Activated CD4-positive, alpha-beta T cell treated with anti-CD3 and anti-CD28 coated beads, Interleukin-2, amount 50 U/mL, for 1 hour (primary cell): Measurements from ENCODE around the gene ZXDC.

Source experiments
- DNase-seq: peaks from one replicate; pipeline ENCODE4 v3.0.0-alpha.2; 2020

Gene ZXDC, protein sequence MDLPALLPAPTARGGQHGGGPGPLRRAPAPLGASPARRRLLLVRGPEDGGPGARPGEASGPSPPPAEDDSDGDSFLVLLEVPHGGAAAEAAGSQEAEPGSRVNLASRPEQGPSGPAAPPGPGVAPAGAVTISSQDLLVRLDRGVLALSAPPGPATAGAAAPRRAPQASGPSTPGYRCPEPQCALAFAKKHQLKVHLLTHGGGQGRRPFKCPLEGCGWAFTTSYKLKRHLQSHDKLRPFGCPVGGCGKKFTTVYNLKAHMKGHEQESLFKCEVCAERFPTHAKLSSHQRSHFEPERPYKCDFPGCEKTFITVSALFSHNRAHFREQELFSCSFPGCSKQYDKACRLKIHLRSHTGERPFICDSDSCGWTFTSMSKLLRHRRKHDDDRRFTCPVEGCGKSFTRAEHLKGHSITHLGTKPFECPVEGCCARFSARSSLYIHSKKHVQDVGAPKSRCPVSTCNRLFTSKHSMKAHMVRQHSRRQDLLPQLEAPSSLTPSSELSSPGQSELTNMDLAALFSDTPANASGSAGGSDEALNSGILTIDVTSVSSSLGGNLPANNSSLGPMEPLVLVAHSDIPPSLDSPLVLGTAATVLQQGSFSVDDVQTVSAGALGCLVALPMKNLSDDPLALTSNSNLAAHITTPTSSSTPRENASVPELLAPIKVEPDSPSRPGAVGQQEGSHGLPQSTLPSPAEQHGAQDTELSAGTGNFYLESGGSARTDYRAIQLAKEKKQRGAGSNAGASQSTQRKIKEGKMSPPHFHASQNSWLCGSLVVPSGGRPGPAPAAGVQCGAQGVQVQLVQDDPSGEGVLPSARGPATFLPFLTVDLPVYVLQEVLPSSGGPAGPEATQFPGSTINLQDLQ

DNA sequence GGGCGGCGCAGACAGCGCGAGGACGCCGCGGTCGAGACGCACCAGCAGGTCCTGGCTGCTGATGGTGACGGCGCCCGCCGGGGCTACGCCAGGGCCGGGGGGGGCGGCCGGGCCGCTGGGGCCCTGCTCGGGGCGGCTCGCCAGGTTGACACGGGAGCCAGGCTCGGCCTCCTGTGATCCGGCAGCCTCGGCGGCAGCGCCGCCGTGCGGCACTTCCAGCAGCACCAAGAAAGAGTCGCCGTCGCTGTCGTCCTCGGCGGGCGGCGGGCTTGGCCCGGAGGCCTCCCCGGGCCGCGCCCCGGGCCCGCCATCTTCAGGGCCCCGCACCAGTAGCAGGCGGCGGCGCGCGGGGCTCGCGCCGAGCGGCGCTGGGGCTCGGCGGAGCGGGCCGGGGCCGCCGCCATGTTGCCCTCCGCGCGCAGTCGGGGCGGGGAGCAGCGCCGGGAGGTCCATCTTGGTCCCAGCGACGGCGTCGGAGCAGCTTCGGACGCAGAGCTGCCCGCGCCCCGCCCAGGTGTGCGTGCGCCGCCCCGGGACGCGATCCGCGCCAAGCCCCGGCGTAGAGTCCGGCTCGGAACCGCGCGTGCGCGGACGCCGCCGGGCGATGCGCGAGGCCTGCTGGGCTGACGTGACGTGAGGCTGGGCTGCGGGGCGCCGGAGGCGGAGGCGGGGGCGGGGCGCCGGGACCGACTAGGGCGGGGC, at the start of gene ZXDC:
Gene ZXDC (minus strand): TSS at position 479 of the 702 bp plus-strand sequence. CDS start 26 bp downstream, at position 453.
- DNase-seq, result peak; percentile 90

DNA sequence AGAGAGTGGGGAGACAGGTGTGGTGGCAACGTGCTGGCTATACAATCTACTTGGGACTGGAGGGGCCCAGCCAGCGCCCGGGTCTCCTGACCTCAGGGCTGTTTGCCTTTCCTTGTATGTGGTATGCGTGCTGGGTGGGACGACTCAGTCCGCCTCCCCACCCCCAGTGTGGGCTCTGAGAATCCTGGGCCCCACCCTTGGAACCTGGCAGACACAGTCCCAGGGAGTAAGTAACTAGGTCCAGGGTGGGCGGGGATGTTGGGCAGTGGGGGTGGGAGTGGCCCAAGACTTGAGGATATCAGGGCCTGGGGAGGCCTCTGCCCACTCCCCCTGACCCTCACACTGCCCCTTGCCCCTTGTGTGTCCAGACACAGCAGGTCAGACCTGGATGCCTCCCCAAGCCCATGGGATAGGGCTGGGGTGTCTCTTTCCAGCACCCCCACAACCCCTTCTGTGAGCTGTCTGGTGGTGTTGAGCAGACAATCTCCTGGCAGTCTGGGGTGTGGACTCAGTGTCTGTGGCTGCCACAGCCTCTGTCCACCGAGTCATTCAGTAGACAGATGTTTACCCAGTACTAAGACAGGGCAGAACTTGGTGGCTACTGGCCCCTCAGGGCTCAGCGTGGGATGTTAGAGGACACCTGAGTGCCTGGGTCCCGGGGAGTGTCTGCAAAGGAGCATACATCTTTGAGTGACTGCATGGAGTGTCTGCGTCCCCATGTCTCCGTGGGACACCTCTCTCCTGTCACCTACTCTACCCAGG, 49.6 kb upstream of the ZXDC start:
- DNase-seq, result no peak

DNA sequence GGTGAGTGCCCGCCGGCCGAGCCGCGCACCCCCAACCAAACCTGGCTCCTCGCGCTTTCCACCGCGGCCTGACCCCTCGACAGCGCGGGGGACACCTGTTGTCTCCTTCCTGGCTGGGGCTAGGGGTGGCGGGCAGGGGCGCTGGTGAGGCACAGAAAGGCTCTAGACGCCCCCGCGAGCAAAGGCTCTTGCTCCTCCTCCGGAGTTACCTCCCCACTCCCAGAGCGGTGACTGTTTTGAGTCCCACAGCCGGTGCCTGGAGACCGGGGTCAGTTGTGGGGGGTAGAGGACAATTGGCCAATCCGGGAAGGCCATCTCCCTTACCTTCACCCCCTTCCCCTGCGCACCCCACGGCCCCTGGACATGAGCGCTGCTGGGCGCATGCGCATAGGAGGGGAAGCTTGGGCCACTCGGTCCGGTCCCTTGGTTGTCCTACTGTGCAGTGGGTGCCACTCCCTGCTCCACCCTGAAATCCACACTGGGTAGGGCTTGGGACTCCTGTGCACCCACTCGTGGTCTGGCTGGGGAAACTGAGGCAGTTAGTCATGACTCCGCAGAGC, 48.8 kb upstream of the ZXDC start:
- no peak for DNase-seq

DNA sequence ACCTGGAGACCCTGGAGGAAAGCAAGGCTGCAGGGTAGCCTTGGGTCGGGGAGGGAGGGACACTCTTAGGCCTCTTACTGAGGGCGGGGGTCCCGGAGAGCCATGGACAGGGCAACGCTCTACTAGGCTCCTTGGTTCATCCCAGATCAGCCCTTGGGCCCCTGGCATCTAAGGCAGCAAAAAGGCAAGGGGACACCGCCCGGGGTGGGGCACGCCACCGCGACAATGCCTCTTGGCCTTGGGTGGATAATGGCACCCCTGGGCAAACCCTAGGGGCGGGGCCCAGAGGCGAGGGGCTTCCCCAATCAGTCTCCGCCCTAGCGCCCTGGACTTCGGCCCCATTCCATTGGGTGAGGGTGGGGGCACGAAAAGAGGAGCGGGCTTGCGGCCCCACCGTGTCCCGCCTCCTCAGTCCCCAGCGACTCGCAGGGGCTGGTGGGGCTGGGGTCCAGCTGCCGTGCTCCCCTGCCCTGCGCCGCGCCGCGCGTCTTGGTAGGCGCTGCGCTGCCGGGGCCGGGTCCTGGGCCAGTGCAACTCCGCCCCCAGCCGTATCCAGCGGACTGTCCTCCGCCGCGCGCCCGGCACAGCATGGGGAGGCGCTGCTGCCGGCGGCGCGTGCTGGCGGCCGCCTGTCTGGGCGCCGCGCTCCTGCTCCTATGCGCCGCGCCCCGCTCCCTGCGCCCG, 48.2 kb upstream of the ZXDC start, which contains the start of gene CHST13:
Gene CHST13 (plus strand): TSS at position 411 of the 684 bp plus-strand sequence. CDS start 178 bp downstream, at position 589.
- DNase-seq, result no peak

DNA sequence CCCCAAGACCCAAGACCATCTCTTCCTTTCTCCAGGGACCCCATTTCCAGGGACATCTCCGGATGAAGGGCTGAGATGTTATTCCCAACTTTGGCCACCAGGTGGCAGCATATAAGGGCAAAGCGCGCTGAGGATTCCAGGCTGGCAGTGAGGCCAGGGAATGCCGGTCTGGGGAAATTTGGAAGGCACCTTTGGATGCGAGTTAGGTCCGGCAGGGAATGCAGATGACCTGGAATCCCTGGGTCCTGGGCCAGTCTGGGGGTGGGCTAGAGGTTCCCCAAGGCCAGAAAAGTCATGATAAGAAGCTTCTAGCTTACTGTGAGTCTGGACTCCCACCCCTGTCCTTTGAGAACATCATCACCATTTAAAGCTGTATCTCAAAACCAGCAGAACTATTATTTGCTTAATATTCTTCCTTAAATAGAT, 46.7 kb upstream of the ZXDC start:
- peak; percentile 32 for DNase-seq

DNA sequence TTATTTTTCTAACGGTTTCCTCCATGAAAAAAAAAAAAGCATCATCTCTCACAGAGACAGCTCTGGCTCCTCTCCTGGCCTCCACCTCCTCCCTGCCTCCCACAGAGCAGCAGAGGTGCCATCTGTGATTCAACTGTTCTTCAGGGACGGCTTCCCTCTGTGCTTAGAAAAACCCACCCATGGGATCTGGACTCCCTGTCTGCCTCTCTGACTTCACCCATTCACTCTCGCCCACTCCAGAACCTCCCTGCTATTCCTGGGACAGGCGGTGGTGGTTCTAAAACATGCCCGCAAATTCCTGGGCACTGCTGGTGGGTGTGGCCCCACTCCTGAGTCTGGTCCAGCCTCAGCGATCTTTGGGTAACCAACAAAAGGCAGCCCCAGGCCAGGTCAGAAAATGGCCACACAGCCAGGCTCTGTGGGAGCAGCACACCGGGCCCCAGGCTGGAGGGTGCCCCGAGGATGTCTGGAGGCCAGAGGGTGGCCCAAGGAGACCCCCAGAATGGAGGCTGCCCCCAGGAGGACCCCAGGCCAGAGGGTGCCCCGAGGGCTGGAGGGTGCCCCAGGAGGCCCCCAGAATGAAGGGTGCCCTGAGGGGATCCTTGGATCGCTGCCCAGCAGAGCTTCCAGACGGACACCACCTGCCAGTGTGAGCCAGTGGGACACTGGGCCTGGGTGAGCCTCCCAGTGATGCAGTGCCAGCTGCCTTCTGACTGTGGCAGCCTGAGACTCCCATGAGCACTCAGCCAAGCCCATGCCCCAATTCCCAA, 45.6 kb upstream of the ZXDC start:
- DNase-seq, result no peak

DNA sequence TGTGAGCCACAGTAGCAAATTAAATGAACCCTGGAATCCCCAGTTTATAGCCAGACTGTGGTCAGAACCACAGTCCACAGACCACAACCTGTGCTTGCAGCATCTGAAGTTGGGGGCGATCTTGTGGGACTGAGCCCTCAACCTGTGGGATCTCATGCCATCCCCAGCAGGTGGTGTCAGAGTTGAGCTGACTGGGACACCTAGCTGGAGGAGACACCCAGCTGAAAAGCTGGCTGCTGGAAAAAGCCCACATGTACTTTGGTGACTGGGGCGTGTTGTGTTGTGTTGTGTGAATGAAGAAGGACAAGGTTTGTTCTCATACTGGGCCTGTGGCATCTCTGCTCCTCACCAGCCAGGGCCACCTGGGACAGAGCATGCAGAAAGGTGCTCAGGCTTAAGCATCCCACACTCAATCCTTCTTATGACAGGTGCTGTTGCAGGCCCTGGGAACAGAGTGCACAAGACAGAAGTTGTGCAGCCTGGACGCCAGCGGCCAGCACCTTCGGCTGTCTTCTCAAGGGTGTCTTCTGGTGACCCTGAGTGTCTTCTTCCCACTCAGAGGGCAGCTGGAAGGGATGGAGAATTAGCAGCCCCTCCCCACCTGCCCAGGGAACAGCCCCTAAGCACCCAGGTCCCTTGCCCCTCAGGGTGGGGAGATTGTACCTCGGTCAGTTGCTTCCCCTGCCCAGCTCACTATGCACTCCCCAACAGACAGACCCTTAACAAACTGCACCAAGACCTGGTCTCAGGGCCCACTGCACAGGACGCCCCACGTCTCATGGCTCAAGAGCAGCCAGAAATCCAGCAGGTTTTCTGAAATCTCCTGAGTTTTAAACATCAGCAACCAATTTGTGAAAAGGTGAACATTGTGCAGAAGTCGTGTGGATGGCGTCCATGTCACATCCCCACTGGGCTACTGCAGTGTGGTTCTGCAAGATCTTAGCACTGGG, 44.1 kb upstream of the ZXDC start:
- DNase-seq, result no peak

DNA sequence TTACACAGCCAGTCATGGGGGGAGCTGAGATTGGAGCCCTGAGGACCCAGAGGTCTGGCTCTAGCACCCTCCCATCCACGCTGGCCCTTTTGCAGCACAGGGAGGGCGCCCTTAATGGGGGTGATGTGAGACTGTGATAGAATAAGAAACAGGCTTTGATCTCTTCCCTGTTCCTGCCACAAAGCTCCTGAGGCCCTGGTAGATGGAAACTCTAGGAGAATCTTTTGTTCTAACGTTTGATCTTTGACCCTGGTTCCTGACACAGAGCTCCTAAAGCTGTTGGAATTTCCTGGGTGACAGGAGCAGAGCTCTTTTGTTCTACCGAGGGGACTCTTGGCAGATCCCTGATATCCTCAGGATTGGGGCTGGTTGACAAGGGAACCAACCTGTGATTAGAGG, 43.1 kb upstream of the ZXDC start:
- DNase-seq, result no peak

DNA sequence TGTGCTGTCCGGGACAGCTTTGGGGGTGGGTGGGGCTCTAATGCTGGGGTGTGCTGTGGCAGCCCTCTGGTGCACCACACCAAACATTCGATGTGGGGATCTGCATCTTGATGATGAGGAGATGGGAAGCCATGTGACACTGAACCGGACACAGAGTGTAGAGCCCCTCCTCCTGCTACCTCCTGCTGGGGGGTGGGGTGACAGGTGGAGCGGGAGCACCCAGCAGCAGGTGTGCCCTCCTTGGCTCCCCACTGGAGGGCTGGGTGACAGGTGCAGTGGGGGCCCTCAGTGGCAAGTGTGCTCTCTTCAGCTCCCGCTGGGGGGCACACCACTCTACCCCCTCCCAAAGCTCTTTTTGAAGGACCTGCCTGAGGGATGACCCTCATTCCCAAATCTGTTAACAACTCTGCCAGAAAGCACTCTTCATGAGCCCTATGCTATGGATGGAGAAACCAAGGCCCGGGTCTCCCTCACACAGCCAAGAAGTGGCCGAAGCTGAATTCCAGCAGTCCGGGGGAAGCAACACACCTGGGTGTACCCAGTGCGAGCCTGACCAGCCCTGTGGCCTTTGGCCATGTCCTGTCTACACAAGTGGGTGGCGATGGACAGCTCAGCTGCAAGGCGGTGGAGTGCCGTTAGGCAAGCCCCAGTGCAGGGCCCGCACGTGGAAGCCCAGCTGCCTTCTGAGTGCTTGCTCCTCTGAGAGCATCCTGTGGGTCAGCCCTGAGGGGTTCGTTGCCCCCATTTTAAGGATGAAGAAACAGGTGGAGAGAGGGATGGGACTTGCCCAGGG, 42.5 kb upstream of the ZXDC start:
- no peak for DNase-seq

DNA sequence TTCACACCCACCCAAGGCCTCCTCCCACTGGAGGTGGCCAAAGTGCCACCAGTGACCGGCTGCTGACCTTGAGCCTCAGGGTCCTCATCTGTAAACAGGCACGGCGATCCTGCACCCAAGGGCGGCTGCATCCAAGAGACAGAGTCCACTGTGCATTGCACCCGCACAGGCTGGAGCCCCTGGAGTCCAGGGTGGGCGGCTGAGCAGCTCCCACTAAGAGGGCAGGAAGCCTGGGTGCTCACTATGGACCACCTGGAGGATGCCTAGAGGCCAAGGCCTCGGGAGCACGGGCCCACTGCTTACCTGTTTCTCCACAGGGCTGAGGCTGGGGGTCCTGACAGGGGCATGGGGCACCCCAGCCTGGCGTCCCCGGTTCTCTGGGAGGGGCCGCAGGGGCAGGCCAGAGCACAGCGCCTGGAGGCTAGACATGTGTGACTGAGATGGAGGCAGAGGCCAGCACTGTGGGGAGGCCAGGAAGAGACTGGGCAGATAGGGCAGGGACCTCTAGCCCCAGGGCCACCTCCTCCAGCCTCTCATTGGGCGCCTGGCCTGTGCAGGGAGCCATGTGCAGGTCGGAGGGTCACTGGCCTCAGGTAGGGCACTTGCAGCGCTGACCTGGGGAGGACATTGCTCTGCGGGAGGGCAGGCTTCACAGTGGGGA, 41.7 kb upstream of the ZXDC start, which contains the start of gene UROC1:
Gene UROC1 (minus strand): TSS at position 483 of the 661 bp plus-strand sequence. CDS start 54 bp downstream, at position 429.
- DNase-seq, result no peak

DNA sequence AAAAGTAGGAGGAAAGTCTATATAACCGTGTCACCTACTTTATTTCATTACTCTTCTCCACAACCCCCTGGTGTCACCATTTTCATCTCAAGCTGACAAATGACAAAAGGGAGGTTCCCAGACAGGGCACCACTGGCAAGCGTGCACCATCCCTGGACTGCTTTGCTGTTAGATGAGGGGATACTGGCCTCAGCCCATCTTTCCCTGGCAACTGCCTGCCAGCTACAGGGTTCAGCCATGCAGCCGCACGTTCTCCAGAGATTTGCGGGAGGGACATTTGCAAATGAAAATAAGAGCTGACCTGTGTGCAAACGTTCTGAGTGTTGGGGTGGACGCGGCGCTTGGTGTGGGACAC, 41.2 kb upstream of the ZXDC start:
- DNase-seq, result no peak

DNA sequence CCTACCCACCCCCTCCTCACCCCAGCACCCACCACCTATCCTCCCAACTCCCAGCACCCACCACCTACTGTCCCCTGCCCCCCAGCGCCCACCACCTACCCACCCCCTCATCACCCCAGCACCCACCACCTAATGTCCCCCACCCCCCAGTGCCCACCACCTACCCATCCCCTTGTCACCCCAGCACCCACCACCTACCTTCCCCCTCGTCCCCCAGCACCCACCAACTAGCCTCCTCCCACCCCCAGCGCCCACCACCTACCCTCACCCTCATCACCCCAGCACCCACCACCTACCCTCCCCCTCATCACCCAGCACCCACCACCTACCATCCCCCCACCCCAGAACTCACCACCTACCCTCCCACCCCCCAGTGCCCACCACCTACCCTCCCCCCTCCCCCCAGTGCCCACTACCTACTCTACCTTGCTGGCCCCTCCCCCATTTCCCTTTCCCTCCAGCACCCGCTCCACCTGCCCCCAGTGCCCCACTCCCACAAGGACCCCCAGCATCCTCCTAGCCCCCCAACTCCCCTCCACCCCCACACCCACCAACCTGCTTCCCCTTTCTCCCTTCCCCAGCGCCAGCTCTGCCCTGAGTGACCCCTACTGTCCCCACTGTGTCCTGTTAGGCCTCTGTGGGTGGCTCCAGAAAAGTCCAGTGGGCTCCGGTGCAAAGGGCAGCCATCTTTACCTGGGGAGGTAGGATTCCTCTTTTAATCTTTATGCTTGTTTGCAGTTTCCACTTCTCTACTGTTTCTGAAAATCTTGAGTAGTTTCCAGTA, 40.7 kb upstream of the ZXDC start:
- no peak for DNase-seq

DNA sequence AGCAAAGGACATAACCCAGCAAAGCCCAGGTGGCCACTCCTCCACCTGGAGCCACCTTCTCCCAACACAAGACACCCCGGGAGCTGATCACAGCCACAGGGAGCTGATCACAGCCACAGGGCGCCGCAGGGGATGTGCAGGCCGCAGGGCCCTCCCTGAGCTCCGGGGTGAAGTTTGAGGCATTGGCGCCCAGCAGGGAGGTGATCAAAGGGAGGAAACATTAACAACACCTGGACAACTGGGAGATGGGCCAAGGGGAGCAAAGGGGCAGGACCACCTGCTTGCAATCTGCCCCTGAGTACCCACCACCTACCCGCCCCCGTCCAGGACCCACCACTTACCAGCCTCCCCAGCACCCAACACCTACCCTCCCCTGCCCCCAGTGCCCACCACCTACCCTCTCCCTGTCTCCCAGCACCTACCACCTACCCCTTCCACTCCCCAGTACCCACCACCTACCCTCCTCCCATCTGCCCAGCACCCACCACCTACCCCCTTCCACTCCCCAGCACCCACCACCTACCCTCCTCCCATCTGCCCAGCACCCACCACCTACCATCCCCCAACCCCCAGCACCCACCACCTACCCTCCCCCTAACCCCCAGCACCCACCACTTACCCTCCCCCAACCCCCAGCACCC, 39.5 kb upstream of the ZXDC start:
- DNase-seq, result no peak

DNA sequence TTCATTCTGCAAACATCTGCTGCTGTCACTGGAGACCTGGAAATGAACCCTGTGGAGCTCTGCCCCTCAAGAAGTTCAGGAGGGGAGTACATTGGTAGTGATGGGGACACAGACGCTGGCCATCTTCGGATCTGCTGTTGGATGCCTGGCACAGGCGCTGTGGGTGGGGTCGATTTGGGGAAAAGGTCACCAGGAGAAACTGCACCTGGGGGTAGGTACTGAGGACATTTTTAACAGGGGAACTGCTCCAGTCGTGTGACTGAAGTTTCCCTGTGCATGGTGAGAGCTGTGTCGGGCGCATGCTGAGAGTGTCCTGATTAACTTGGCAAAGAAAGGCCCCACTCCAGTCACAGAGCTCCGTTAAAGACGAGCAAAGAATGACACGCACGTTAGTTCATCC, 38.5 kb upstream of the ZXDC start:
- DNase-seq, result no peak

DNA sequence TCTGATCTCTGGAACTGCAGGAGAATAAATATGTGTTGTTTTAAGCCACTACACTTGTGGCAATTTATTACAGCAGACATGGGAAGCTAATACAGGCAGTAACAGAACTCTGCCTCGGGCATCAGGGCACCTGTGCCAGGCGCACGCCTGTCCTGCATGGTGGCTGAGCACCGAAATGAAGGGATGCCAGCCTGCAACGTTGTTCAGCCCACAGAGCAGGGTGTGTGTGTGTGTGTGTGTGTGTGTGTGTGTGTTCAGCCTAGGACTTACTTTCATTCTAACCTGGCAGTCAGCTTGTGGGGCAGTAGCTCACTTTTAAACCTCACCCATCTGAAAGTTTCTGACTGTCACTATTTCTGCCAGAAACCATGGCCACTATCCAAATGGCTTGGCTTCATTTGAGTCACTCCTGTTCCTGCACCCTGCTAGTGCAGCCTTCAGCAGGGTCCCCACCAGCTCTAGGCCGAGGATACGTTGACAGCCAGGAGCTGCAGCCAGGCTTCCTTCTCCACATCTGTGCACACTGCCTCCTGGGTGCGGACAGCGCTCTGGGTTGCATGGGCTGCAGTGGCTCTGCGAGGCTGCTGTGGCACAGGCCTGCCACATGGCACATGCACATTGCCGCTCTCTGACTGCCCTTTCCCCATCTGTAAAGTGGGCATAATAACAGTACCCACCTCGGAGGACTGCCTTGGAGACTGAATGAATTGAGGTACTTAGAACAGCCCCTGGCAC, 37.4 kb upstream of the ZXDC start:
- no peak for DNase-seq

DNA sequence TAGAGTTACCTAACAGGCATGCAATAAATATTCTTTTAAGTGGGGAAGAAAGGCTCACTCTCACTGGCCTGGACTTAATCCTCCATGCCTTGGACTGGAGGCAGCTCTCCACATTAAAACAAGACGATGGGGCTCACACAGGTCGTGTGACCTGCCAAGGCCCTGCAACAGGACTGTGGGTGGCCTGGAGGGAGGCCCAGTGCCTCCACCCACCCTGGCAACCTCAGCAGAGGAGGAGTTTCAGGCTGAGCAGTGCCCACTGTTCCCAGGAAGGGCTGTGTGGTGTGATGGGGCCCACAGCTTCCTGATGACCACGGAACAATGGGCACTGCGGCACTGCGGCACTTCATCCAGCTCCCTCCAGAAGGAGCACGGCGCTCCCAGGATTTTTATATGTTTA, 36.3 kb upstream of the ZXDC start:
- no peak for DNase-seq
